ENCODE measurements around the gene SMPD3.

SMPD3 gene

GRCh38 chr16:68403177-68403576 lies 45.1 kb downstream of the SMPD3 start:
- DNase-seq (ENCODE audit: low read depth), result no peak

GRCh38 chr16:68402748-68403040 lies 45.6 kb downstream of the SMPD3 start:
- no peak for DNase-seq (ENCODE audit: low read depth)

GRCh38 chr16:68401871-68402747 lies 46.2 kb downstream of the SMPD3 start:
- DNase-seq (ENCODE audit: low read depth), result no peak

- no peak for DNase-seq (ENCODE audit: low read depth)
These were observed 47.3 kb downstream of the SMPD3 start for GRCh38 chr16:68400924-68401460.

GRCh38 chr16:68400083-68400923 lies 48.0 kb downstream of the SMPD3 start:
- no peak for DNase-seq (ENCODE audit: low read depth)

GRCh38 chr16:68399456-68399855 lies 48.9 kb downstream of the SMPD3 start:
- DNase-seq (ENCODE audit: low read depth), result no peak

- DNase-seq (ENCODE audit: low read depth), result no peak
These were observed 50.6 kb downstream of the SMPD3 start for GRCh38 chr16:68397710-68398201.

GRCh38 chr16:68396481-68396880 lies 51.8 kb downstream of the SMPD3 start:
- no peak for DNase-seq (ENCODE audit: low read depth)

- DNase-seq (ENCODE audit: low read depth), result no peak
These were observed 52.5 kb downstream of the SMPD3 start for GRCh38 chr16:68395815-68396214.

GRCh38 chr16:68395167-68395786 lies 53.0 kb downstream of the SMPD3 start:
- DNase-seq (ENCODE audit: low read depth), result no peak

- DNase-seq (ENCODE audit: low read depth), result no peak
These were observed 55.0 kb downstream of the SMPD3 start for GRCh38 chr16:68393333-68393732.

GRCh38 chr16:68389750-68390371 lies 58.4 kb downstream of the SMPD3 start:
- DNase-seq (ENCODE audit: low read depth), result no peak

GRCh38 chr16:68389006-68389405 lies 59.3 kb downstream of the SMPD3 start:
- DNase-seq (ENCODE audit: low read depth), result no peak

- no peak for DNase-seq (ENCODE audit: low read depth)
These were observed 60.2 kb downstream of the SMPD3 start for GRCh38 chr16:68388124-68388523.

- DNase-seq (ENCODE audit: low read depth), result no peak
These were observed 61.0 kb downstream of the SMPD3 start for GRCh38 chr16:68387301-68387700.

- DNase-seq (ENCODE audit: low read depth), result no peak
These were observed 61.7 kb downstream of the SMPD3 start for GRCh38 chr16:68386628-68387027.

- DNase-seq (ENCODE audit: low read depth), result no peak
These were observed 62.9 kb downstream of the SMPD3 start for GRCh38 chr16:68385371-68385770.

- DNase-seq (ENCODE audit: low read depth), result no peak
These were observed 63.8 kb downstream of the SMPD3 start for GRCh38 chr16:68384288-68385161.

- no peak for DNase-seq (ENCODE audit: low read depth)
These were observed 64.5 kb downstream of the SMPD3 start for GRCh38 chr16:68383858-68384257.

GRCh38 chr16:68382296-68382718 lies 66.0 kb downstream of the SMPD3 start:
- no peak for DNase-seq (ENCODE audit: low read depth)

- no peak for DNase-seq (ENCODE audit: low read depth)
These were observed 67.0 kb downstream of the SMPD3 start for GRCh38 chr16:68381363-68381724.

Measured in stimulated activated CD8-positive, alpha-beta memory T cell treated with anti-CD3 and anti-CD28 coated beads, Interleukin-4, amount 100 ng/mL, for 24 hours (primary cell).